Fibroblast of skin of scalp (primary cell): ENCODE measurements around the gene OR52E4. TPM values are rescaled to one million over a fixed set of nuclear protein-coding genes. Genes with fewer than 3 reads are reported as not detected.

ENCODE experiments used
- DNase-seq: peaks from one replicate; pipeline ENCODE4 v3.0.0-alpha.2; 2013
- polyA plus RNA-seq, 2 experiments: library from polyadenylated mRNA; unstranded; fragments of 120-200 nt; gene quantifications; one replicate each; pipeline ENCODE4 v1.2.1, GENCODE V29; 2013; ENCODE audit not compliant: insufficient read length in 2 of 2

Gene OR52E4
- not detected for polyA plus RNA-seq (2013, experiment 1 of 2; ENCODE audit: insufficient read length)
- not detected for polyA plus RNA-seq (2013, experiment 2 of 2; ENCODE audit: insufficient read length)

DNA sequence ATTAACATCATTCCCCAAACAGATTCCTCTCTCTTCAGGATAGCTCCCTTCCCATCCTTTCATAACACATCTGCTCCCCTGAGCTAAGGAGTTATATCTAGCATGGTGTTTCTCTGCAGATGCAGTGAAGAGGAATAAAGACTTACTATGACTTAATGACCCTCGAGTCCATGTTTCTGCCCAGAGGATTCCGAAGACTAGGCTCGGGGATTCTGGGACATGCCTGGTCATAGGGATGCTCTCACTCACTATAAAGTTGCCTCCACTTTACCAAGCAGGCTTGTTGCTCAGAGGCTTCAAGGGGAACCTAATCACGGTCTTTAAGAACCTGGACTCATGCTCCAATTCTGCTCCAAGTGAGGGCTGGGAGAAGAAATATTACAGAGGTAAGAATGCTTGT, at the start of gene OR52E4:
TSS of gene OR52E4 (plus strand) at position 301 of the 400 bp plus-strand sequence. CDS start 3,664 bp downstream, outside the sequence.
- DNase-seq, result no peak

DNA sequence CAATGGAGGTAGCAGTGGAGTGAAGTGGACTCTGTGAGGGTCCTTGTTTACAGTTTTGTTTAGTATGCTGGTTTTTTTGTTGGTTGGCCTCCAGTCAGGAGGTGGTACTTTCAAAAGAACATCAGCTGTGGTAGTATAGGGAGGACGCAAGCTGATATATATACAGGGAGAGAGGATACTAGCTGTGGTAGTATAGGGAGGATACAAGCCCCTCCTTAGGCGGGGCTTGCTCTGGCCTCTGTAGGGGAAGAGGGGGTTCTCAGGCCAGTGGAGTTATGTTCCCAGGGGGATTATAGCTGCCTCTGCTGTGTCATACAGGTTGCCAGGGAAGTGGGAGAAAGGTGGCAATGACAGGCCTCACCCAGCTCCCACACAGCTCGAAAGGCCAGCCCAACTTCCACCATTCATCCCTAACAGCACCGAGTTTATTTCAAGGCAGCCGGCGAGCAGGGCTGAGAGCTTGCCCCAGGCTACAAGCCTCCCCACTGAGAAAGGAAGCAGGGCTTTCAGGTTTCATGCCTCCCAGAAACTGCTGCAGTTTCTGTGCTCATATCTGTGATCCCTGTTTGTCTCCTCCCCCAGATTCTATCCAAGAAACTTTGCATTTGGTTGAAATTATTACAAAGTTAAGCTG, 49.1 kb upstream of the OR52E4 start:
- no peak for DNase-seq

DNA sequence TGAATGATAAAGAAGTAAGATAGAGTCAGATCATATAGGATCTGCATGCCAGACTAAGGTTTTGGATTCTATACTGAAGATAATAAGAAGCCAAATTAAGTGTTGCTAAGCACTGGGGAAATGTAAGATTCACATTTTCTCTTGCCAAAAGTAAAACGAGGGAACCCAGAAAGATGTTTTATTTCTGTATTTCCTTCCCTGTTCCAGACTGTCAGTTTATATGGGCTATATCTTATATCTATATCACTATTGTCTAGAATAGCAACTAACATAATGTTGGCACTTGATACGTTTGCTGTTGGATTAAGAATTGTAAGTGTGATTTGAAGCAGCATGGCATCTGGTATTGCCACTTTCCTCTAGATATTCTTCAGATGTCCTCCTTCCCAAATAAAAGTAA, 47.0 kb upstream of the OR52E4 start:
- no peak for DNase-seq

DNA sequence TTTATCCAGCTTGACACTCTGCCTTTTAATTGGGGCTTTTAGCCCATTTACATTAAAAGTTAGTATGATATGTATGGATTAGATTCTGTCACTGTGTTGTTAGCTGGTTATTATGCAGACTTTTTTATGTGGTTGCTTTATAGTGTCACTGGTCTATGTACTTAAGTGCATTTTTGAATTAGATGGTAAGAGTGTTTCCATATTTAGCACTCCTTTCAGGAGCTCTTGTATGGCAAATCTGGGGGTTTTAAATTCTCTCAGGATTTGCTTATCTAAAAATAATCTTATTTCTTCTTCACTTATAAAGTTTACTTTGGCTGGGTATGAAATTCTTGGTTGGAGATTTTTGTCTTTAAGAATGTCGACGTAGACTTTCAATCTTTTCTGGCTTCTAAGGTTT, 42.7 kb upstream of the OR52E4 start:
- DNase-seq, result no peak

DNA sequence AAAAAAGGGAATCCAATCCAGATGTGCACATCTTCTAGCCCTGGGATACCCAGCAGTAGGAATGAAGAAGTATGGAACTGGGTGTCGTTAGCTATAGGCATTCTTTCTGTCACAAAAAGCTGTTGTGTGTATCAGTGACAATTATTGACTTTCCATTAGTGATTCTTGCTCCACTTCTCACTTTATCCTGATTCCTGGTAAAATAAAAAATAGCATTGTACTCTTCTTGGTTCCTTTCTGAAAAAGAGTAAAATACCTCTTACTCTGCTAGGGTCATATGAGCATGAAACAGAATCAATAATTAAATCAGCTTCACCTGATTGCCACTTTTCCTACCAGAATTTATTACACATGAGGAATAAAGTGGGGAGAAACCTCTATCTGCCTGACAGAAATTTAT, 38.6 kb upstream of the OR52E4 start, which contains the start of gene OR52E6:
TSS of gene OR52E6 (minus strand) at position 101 of the 400 bp plus-strand sequence. CDS start at position 101, 0 bp downstream.
- no peak for DNase-seq

DNA sequence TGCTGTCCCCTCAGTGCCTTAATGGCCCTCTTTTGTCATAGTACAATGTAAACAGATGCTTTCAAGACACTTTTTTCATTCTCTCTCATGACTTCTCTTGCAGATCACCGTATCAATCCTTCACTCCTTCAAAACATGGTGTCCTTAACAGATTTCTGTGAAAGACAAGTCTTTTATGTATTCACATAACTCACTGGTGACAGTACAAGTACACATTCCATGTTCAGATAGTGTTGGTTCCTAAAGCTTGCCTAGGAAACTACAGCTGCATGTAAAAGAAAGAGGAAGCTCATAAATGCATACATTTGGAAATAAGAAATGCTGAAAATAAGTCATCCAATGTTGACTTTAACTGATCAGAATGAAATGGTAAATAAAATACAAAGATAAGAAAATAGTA, 33.7 kb upstream of the OR52E4 start:
- DNase-seq, result no peak

DNA sequence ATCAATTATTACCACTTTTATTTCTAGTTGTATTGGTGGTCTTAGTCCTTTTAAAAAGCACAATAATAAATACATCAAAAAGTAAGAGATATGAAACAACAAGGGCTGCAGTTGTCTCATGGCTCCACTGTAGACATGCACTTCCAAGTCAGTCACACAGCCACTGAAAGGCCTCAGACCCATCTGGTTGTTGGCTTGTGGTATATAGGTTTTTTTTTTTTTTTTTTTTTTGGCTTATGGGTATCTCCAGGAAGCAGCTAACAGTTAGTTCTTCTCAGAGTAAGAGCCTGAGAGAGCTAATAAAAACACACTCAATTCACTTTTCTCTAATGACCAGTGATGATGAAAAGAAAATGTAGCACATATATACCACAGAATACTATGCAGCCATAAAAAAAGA, 32.7 kb upstream of the OR52E4 start:
- no peak for DNase-seq

DNA sequence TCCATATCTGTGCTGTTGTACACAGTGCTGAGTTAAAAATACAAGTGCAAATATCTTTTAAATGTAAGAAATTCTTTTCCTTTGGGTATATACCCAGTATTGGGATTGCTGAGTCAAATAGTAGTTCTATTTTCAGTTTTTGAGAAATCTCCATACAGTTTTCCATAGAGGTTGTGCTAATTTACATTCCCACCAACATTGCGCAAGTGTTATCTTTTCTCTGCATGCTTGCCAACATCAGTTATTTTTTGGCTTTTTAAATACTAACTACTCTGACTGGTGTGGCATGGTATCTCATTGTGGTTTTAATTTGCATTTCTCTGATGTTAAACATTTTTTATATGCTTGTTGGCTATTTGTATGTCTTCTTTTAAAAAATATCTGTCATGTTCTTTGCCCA, 29.4 kb upstream of the OR52E4 start:
- DNase-seq, result no peak

DNA sequence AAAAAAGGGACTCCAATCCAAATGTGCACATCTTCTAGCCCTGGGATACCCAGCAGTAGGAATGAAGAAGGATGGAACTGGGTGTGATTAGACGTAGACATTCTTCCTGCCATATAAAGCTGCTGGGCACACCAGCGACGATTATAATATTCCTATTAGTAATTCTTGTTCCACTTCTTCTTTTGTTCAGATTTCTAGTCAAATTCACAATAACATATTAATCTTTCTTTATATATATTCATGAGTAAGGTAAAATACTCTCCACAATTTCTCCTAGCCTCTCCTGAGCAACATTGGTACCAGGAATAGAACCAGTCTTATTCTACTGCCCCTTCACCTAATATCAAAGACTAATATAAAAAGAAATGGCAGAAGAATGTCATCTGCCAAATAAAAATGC, 22.8 kb upstream of the OR52E4 start, which contains the start of gene OR52E8:
TSS of gene OR52E8 (minus strand) at position 101 of the 400 bp plus-strand sequence. CDS start at position 101, 0 bp downstream.
- no peak for DNase-seq

DNA sequence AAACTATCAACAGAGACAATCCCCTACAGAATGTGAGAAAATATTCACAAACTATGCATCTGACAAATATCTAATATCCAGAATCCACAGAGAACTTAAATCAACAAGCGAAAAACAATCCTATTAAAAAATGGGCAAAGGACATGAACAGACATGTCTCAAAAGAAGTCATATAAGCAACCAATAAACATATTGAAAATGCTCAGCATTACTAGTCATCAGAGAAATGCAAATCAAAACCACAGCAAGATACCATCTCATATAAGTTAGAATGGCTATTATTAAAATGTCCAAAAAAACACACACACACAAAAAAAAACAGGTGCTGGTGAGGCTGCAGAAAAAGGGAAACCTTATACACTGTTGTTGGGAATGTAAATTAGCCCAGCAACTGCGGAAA, 14.6 kb upstream of the OR52E4 start:
- DNase-seq, result no peak

DNA sequence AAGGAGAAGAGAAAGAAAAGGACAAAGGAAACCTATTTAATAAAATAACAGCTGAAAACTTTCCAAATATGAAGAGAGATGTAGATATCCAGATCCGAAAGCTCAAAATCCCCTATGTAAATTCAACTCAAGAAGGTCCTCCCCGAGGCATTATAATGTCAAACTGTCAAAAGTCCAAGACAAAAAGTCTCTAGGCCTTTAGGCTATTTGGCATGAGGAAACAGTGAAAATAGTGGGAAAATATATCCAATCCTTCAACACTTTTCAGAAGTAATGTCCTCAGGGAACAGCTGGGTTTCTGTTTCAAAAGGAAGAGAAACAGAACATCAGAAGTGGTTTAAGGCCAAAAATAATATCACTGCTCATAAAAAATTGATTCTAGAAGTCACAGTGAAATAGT, 1.9 kb upstream of the OR52E4 start:
- DNase-seq, result no peak

DNA sequence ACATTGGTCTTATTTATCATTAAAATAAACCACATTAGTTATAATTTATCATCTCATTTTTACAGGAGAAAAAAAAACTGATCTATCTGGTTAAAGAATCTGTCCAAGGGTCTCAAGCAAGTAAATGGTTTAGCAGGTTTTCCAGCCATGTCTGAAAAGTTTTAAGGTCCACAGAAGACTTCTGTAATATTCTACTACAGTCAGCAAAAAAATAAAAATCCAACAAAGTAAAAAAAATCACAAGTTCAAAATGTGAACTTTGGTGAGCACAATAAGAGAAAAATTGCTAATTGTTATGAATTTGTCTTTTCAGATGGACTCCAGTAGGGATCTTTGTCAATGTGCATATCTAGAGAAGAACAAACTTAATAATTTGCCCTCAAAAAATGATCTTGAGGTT, 1.3 kb downstream of the OR52E4 start:
- DNase-seq, result no peak

DNA sequence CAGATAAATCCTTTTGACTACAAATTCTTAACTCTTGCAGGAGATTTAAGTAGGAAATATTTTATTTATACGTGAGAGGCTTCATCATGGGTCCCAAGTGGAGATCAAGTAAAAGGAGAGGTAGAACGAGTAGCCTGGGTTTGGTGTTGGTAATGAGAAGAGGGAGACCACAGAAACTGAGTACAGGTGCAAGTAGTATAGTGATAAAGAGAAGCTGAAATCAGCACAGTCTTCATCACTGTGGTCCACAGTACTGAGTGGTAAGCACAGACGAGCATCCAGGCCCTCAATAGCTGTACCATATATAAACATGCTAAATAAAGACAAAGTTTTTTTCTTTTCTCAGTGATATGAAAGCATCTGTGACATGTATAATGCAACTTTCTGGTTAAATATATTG, 6.7 kb downstream of the OR52E4 start:
- DNase-seq, result no peak

DNA sequence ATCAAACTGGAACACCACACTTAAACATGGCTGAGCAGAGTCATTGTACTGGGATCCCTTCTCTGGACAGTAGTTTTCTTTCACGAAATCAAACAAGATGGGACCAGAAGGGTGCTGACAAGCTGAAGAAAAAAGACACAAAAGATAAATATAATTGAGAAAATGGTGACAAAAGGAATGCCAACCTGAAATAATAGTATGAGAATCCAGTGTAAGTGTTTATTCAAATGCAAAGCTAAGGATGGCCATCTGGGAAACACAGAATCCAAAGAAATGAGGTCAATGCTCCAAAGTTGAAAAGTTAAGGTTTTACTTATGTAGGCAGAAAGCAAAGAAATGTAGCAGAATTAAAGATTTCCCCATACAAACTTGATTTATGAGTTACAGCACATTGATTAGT, 7.2 kb downstream of the OR52E4 start:
- DNase-seq, result no peak

DNA sequence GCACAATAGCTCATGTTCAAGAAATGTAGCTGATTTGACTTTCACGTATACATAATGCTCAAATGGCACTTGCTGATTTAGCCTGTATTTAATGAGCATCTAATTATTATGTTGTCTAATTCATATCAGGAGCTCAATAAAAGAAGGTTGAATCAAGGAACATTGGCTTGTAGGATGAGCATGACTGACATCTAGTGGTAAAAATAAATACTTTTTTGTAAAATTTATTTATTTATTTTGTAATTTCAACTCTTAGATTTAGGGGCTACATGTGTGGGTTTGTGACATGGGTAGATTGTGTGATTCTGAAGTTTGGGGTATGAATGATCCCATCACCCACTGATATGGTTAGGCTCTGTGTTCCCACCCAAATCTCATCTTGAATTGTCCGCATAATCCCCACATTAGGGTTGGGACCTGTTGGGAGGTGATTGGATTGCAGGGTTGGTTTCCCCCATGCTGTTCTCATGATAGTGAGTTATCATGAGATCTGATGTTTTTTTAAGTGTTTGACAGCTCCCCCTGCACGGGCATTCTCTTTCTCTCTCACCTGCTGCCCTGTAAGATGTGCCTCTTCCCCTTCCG, 10.9 kb downstream of the OR52E4 start:
- DNase-seq, result peak; percentile 1

DNA sequence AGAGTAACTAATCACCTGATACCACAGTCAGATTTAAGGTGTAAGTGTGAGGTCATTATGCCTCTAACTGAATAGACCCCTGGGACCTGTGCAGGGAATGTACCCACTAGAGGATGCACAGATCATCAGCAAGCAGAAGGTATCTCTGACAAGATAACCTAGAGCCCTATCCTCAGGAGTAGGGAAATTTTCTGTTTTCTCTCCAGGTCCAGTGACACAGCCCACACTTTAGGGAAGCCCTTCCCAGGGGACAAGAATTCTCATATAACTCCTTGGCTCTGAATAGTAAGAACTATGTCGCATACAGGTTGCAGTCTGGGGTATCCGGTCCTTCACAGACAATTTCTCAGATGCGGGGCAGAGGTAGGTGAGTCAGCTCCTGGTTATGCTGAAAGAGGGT, 12.5 kb downstream of the OR52E4 start, which contains the start of gene OR52E5:
TSS of gene OR52E5 (plus strand) at position 301 of the 400 bp plus-strand sequence. CDS start 7,569 bp downstream, outside the sequence.
- DNase-seq, result no peak

DNA sequence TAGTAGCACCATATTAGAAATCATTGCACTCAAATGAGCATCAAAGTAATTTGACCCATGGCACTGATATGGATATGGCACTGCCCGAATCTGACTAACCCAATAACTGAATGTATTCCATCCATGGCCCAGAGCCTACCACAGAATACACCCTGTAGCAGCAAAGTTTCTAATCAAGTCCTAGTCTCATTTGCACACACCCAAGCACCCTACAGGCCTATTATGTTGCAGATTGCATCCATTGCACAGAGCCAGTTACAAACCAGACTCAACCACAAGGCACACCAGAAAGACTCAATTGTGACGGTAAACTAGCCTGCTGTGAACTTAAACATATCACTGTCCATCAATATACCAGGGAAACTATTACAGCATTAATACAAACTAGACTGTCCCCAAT, 19.1 kb downstream of the OR52E4 start:
- DNase-seq, result no peak

DNA sequence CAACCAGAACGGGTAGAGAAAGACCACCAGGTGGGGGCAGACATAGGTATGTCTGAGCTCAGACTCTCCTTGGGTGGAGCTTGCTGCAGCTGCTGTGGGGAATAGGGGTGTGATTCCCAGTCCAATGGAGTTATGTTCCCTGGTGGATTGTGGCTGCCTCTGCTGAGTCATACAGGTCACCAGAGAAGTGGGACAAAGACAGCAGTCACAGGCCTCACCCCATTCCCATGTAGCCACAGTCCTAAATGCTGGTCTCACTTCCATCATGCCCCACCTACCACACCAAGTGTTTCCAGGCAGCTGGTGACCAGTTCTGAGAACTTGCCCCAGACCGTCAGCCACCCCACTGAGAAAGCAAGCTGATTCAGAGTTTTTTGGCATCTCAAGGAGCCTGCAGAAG, 30.1 kb downstream of the OR52E4 start:
- DNase-seq, result no peak

DNA sequence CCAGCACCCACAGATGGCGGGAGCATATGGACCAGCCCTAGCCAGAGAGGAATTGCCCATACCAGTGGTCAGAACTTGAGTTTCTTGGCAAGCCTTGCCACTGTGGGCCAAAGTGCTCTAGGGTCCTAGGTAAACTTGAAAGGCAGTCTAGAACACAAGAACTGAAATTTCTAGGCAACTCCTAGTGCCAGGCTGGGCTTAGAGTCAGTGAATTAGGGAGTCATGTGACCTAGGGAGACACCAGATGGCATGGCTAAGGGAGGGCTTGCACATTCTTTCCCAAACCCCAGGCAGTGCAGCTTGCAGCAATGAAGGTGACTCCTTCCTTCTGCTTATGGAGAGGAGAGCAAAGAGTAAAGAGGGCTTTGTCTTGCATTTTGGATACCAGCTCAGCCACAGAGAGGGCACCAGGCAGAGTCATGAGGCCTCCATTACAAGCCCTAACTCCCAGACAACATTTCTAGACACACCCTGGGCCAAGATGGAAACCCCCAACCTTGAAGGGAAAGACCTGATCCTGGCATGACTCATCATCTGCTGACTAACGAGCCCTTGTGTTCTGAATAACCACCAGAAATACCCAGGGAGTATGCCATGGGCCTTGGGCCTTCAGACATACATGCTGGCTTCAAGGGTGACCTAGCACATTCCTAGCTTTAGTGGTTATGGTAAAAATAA, 42.5 kb downstream of the OR52E4 start:
- no peak for DNase-seq

DNA sequence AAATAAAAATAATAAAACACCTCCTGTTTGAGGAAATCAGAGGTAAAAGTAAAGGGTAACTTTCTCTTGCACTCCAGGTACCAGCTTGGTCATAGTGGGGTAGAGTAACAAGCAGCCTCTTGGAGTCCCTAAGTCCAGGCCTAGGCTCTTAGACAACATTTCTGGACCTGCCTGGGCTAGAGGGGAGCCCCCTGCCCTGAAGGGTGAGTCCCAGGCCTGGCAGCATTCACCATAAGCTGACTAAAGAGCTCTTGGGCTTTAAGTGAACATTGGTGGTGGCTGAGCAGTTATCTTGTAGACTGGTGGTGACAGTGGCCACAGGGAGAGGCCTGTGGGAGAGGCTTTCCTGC, 43.0 kb downstream of the OR52E4 start:
- DNase-seq, result no peak

DNA sequence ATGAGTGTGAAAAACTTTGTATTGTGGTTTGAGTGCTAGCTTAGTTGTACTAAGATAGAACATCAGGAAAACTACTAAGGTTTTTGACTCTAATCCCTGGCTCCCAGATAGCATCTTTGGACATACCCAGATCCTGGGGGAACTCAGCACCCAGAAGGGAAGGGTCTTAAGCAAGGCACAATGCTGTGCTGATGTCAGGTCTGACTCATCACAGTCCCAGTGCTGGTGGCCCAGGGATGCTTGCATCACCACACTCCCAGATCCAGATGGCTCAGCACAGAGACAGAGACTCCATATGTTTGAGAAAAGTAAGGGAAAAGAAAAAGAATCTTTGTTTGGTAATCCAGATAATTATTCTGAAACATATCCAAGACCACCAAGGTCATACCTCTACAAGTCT, 43.4 kb downstream of the OR52E4 start:
- no peak for DNase-seq

DNA sequence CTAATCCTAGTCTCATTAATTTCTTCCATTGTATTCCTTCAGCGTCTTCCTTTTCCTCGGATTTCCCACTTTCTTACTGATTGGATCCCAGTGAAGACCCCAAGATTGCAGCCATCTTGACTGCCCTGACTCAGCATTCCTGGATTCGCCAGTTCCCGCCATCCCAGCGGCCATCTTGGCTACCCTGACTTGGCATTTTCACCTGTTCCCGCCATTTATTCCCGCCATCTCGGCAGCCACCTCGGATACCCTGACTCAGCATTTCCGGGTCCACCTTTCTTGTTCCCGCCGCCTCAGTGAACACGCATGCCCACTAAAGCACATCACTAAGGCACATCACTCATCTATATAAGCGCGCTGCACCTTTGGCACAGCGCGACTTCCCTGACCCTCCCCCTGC, 47.8 kb downstream of the OR52E4 start:
- DNase-seq, result no peak

DNA sequence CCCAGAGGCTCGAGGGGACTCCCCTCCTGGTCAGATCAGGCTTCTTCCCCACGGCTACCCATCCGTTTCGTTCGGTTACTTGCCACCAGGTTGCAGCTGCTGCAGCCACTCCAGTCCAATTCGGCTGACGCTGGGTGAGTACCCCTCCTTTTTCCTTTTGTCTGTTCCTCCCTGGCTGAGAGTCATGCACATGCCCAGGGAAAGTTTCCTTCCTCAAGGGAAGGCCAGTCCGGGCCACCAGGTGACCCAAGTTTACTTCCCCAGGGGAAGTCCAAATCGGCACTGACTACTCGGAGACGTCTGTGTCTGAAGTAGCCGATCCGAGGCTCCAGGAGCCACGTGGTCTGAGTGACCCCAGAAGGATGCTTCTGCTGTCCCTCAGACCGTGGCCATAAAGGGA, 48.4 kb downstream of the OR52E4 start:
- DNase-seq, result no peak
